SHP77 (cell line): Measurements from ENCODE around the gene ADAM22.

Source experiments
- DNase-seq, 2 experiments: peaks; one replicate each; lab custom pipeline; 2025; lab: John Stamatoyannopoulos, UW

ADAM22 gene

DNA sequence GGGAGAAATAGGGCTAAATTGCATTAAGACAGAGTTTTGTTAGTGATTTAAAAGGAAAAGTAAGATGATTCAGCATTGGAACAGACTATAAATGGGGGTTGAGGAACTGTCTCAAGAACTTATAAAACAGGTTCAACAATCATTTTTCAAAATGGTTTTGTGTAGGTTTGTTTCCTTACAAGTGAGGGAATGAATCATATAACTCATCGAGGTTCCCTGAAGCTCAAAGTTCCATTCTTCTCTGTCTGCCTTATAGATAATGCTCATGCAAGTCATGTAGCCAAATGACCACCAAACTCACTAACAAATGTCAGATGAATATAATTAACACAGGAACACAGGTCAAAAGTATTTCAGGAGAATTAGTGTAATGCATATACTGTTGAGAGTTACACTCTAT lies 27.7 kb downstream of the ADAM22 start:
- DNase-seq = no peak

DNA sequence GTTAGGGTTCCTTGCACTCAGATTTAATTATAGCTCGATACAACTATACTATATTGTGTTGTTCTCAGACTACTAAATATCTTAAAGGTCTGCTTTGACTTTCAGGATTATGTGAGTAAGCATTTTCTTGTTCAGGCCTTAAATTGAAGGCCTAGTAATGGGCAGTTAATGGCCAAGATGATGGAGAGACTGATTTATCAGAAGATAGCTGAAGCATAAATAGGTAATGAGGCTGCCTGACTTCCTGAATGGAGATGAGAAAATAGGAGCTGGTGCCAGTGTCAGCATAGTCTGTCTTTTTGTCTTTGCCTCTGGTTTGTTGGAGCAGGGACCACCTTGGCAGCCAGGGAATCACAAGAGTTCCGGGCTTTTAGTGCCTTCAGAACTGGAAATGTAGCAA lies 32.2 kb downstream of the ADAM22 start:
- no peak for DNase-seq

GRCh38 chr7:87968021-87968420 lies 34.0 kb downstream of the ADAM22 start:
- DNase-seq = no peak

GRCh38 chr7:87982116-87982515 lies 48.1 kb downstream of the ADAM22 start:
- DNase-seq = no peak

DNA sequence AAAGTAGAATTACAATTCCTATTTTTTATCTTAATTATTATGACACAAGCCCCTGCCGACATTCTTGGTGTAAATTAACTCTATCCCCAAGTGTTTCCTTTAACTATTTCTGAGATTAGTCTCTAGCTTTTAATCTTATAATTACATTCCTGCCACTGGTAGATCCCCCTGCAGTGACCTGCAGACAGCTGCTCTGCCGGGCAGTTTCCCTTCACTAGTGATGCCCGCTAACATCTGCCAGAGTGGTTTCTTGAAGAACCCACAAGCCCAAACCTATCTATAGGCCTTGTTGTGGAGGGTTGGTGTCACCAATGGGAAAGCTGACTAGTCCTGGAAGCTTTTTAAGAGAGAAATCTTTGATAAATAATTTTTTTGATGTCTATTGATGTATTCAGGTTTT lies 50.0 kb downstream of the ADAM22 start:
- DNase-seq = no peak

DNA sequence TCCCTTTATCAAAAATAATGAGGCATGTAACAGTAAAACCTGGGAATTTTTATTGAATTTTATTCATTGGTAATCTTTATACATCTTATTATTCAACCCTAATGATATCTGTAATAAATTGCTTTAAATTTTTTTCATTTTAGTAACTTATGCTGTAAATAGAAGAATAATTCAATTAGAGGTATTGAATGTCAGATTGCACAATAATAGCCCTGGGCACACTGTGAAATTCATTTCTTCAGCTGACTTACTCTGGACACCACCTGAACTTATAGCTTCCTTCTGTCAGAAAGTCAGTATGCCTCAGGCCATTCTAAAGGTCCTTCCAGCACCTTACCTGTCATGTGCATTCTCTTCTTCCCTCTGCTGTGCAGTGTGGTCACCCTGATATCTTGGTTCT lies 59.2 kb downstream of the ADAM22 start:
- no peak for DNase-seq

- no peak for DNase-seq
These were observed 65.2 kb downstream of the ADAM22 start for GRCh38 chr7:87999261-87999660.

- no peak for DNase-seq
These were observed 67.9 kb downstream of the ADAM22 start for GRCh38 chr7:88001744-88002530.

DNA sequence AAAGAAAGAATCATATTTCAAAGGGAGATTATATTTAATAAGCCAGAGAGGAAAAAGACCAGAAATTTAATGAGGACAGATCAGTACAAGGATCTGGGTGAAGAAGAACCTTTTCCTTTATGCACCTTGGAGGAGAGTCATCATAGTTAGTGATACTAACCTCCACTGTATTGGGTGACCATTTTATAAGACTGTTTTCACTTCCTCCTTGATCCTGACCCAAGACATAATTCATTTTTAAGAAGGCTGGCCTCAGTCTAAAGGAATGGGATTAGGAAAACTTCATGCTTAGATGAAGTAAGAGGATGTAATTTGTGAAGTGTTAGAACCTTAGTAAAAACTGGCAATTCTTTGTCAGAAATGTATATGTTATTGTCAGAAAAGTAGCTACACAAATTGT lies 68.6 kb downstream of the ADAM22 start:
- no peak for DNase-seq

DNA sequence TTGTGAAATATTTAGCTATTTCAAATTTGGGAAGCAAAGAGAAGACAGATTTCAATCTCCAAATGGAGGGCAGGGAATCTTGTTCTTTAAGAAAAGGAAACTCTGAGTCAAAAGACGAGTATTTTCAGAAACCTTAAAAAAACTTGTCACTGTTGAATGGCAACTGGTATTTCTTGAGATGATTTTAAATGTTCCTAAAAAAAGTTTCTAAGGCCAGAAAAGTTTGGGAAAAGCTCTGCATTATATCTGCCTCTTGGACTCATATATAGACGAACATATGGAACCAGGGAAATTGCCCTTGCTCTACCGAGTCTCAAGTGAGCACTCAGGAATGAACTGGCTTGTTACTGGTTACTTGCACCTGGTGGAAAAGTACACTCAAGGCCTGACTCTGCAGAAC lies 69.5 kb downstream of the ADAM22 start:
- DNase-seq = no peak

DNA sequence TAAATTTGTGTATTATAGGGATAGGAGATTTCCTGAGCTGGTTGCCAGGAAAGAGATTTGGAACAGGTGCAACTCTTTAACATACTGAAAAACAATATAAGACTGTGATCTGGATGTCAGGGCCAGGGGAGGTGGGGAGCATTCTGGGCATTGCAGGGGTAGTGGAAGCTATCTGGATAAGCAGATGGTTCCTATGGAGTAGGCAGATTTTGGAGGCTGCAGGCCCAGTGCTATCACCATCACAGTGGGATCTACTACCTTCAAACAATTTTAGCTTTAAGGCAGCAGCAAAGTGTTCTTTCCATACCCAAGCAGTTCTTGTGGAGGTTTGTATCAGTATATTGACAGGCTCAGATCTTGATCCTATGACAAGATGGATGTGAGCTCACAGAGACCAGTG lies 71.1 kb downstream of the ADAM22 start:
- DNase-seq = no peak

DNA sequence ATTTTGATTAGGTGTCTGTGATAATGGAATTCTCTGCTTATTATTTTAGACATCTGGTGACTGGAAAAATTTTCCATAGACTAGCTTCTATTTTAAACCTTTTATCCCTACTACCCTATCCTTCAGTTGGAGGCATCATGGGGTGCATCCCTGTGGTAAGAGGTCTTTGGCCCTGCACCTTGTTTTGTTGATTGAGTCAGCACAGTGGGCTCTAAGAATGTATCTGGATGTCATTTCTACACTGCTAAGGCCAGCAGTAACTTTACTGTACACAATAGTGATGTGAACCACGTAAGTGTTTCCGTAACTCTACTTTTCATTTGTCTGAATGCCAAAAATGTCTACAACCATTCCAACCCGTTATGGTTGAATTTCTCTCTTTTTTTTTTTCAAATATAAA lies 75.6 kb downstream of the ADAM22 start:
- DNase-seq = no peak

DNA sequence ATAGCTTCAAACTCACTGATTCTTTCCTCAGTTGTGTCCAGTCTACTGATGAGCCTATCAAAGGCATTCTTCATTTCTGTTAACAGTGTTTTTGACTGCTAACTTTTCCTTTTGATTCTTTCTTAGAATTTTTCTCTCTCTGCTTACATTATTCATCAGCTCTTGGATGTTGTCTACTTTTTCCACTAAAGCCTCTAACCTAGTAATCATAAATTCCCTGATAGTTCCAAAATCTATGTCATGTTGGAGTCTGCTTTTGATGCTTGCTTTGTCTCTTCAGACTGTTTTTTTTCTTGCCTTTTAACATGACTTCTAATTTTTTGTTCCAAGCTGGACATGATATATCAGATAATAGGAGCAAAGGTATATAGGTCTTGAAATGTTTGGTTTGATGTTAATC lies 78.0 kb downstream of the ADAM22 start:
- DNase-seq = no peak

DNA sequence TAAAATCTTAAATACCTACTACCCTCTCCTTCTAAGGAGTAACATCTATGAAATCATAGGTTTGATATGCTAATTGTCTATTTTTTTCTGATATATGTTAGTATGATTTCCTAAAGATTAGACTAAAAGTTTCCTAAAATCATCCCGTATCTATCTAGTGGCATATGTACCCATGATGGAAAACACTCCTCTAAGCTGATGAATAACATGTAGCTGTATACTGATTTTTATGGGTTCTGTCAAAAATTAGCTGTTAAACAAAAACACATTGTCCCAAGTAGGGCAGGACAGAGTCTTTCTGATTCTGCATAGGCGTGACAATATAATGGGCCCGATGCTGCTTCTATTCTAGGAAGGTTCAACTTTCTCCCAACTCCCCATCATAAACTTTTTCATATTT lies 79.9 kb downstream of the ADAM22 start:
- DNase-seq = no peak

- DNase-seq = no peak
These were observed 80.5 kb downstream of the ADAM22 start for GRCh38 chr7:88014581-88014980.

GRCh38 chr7:88015309-88015708 lies 81.3 kb downstream of the ADAM22 start:
- no peak for DNase-seq

- DNase-seq = no peak
These were observed 84.5 kb downstream of the ADAM22 start for GRCh38 chr7:88018501-88018900.

DNA sequence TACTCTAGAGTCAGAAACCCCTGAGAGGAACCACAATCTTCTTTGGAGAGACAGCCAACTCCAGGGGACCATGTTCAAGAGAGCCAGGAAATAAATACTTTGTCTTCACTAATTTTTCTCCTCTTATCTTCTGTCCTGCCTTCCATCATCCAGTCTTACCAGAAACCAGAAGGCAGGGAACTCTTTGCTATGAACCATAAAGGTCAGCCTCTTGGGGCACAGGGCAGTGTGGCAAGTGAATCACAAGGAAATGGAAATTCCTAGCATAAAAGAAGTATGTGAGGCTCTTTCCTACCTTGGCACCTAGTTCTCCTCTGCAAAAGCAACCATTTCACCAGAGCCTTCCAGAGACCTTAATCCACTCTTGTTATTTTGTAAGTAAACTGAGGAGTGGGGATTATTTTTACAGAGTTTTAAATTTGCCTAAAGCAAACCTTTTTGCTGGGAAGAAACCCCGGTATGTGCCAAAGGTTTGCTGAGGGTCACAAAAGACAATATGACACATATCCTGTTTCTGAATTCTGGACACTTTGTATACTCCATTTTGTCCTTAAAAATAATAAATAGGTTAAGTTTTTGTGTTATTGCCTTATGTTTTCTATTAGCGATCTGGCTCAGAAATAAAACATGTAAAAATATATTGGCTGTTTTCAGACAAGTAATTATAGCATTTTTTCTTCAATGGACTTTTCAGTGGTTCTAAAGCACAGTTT lies 87.1 kb downstream of the ADAM22 start:
- no peak for DNase-seq

DNA sequence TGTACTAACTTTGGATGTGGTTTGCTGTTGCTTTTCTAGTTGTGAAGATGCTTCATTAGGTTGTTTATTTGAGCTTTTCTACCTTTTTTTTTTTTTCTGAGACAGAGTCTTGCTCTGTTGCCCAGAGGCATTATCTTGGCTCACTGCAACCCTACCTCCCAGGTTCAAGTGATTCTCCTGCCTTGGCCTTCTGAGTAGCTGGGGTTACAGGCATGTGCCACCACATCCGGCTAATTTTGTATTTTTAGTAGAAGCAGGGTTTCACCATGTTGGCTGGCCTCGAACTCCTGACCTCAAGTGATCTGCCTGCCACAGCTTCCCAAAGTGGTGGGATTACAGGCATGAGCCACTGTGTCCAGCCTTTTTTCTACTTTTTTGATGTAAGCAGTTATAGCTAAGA lies 93.7 kb downstream of the ADAM22 start:
- DNase-seq = no peak

DNA sequence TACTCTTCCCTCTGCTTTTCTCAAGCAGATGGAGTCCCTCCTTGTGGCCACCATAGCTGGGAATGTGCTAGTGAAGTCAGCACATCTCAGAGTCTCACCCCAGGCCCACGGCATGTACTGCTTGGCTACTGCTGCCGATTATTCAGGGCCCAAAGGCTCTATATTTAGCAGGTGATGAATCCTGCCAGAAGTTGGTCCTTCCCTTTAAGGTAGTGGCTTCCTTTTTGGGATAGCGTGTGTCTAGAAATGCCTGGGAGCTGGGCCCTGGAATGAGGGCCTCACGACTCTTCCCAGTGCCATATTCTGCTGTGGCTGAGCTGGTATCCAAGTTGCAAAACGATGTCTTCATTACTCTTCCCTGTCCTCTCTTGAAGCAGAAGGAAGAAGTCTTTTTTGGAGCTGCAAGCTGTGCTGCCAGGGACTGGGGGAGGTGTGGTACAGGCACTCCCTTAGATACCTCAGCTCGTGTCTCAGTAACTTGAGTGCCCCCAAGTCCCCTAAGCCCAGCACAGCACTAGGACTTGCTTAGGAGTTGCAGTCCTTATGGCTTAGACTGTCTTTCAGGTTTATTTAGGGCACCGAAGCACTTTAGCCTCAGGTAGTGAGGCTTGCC lies 100.1 kb downstream of the ADAM22 start:
- no peak for DNase-seq

- DNase-seq = no peak
These were observed 103.0 kb downstream of the ADAM22 start for GRCh38 chr7:88037050-88037449.

DNA sequence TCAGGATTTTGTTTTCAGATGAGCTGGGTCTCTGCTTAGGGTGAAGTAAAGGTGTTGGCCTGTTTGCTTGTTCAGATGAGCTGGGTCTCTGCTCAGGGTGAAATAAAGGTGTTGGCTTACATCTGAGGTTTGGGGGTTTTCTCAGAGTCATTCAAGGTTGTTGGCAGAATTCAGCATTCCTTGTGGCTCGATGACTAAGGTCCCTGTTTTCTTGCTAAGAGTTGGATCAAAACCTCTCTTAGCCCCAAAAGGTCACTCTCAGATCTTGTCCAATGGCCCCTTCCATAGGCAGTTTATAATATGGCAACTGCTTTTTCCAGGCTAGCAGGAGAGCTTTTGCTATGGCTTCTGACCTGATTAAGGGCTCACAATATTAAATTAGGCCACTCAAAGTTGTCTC lies 106.6 kb downstream of the ADAM22 start:
- DNase-seq = no peak

GRCh38 chr7:88041583-88041982 lies 107.5 kb downstream of the ADAM22 start:
- no peak for DNase-seq
